Neuron (in vitro differentiated cells): Measurements from ENCODE around the gene OR4X2.
"Not testable (repeated sequence)": the region's sequence is repeated elsewhere in the genome, so short reads cannot be mapped to it uniquely, and the experiment has no call there.

ENCODE experiments used
- H2AFZ ChIP-seq: one replicate; pipeline ENCODE4 v1.6.1; 2013; ENCODE audit warnings: low read depth, mild to moderate bottlenecking, inconsistent platforms, low read length, moderate library complexity
- H3K27me3 ChIP-seq: one replicate; pipeline ENCODE4 v1.6.1; 2013; ENCODE audit warnings: low read length; ENCODE audit not compliant: insufficient read depth
- H3K36me3 ChIP-seq: one replicate; pipeline ENCODE4 v1.6.1; 2013; ENCODE audit warnings: low read length; ENCODE audit not compliant: insufficient read depth
- H3K4me1 ChIP-seq: one replicate; pipeline ENCODE4 v1.6.1; 2013; ENCODE audit warnings: low read length; ENCODE audit not compliant: insufficient read depth
- H3K4me3 ChIP-seq: 2 replicates; pipeline ENCODE4 v1.5.1; 2013; ENCODE audit warnings: mild to moderate bottlenecking, low read length, moderate library complexity
- H3K9me3 ChIP-seq: one replicate; pipeline ENCODE4 v1.6.1; 2013; ENCODE audit warnings: low read length

Gene OR4X2, protein sequence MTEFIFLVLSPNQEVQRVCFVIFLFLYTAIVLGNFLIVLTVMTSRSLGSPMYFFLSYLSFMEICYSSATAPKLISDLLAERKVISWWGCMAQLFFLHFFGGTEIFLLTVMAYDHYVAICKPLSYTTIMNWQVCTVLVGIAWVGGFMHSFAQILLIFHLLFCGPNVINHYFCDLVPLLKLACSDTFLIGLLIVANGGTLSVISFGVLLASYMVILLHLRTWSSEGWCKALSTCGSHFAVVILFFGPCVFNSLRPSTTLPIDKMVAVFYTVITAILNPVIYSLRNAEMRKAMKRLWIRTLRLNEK

DNA sequence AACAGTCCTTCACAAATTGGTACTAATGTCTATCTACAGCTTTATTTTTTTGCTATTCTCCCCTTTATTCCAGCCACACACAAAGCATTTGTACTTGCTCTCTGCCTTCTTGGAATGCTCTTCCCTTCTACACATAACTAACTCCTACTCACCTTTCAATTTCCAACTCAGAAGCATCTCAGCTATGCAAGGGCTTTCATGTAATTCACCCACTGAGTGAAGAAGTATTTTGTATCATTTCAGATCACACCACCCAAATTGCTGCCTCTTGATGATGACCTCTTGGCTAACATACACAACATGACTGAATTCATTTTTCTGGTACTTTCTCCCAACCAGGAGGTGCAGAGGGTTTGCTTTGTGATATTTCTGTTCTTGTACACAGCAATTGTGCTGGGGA, at the start of gene OR4X2:
OR4X2 (plus strand) TSS at position 301 of the 400 bp plus-strand sequence; CDS start at position 301, 0 bp downstream.
- H3K4me3 ChIP-seq, result no peak within 1 kb of the TSS

DNA sequence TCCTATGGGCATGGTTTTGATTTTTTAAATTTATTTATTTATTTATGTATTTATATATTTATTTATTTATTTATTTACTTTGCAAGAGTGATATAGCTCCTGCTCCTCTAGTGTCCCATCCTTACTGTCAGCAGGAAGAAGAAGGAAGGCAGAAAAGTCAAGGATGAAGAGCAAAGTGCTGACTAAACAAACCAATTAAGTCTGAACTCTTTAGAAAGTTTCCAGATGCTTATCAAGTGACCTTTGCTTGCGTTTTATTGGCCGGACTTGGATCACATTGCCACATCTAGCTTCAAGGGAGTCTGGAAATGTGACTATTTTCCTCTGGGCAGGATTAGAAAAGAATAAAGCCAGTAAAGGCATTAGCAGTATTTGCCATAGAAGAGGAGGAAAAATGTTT, 37.0 kb upstream of the OR4X2 start:
- Histone ChIP-seq H3K4me1 (no peaks in the 10 kb centered on the region), H2AFZ (no peak overlapping the region), H3K36me3 (no peaks in the 10 kb centered on the region), H3K4me3 (no peak overlapping the region), H3K27me3 (no peaks in the 10 kb centered on the region), H3K9me3 (no peaks in the 10 kb centered on the region)

More for the DNA sequence above, at the start of gene OR4X2:
- Histone ChIP-seq H3K4me1 (no peaks in the 10 kb centered on the region), H2AFZ (no peak within 1 kb of the TSS), H3K9me3 (no peaks in the 10 kb centered on the region), H3K36me3 (no peaks in the 10 kb centered on the region), H3K27me3 (no peaks in the 10 kb centered on the region)

DNA sequence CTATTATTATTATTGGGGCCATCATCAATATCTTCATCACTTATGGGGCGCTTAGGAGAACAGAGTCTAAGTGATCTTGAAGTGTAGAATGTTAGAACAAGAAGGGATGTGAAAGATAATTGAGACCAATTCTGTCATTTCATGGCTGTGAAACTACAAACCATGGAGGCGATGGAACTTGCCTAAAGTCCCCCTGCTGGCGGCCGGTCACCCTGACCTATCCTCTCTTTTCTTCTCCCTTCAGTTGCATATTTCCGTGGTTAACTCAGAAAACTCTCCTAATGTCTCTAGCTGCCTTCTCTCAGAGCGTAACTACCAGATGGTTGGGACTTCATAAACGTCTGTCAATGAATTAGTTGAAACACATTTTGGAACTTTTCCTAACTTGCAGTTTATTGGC, 34.9 kb upstream of the OR4X2 start:
- no peaks in the 10 kb centered on the region for H3K4me1 ChIP-seq
- no peak overlapping the region for H3K4me3 ChIP-seq
- H3K9me3 ChIP-seq, result no peaks in the 10 kb centered on the region
- H2AFZ ChIP-seq, result no peak overlapping the region
- no peaks in the 10 kb centered on the region for H3K36me3 ChIP-seq
- no peaks in the 10 kb centered on the region for H3K27me3 ChIP-seq

DNA sequence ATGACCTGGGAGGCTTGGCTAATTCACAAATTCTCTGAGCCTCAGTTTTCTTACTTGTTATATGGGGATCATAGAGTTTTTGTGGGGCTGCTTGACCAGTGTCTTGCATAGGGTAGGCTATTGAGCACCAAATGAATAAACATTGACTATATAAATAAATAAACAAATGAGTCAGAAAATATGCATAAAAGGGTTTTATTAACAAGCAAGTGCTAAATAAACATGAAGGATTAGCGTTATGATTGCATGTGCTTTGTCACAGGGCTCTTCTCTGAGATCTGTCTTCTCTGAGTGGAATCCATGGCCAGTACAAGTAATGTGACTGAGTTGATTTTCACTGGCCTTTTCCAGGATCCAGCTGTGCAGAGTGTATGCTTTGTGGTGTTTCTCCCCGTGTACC, 28.4 kb upstream of the OR4X2 start, which contains the start of gene OR4B1:
OR4B1 (plus strand) TSS at position 301 of the 400 bp plus-strand sequence; CDS start at position 301, 0 bp downstream.
- no peaks in the 10 kb centered on the region for H3K9me3 ChIP-seq
- no peaks in the 10 kb centered on the region for H3K27me3 ChIP-seq
- H3K4me1 ChIP-seq, result no peaks in the 10 kb centered on the region
- H3K36me3 ChIP-seq, result no peaks in the 10 kb centered on the region
- H3K4me3 ChIP-seq, result no peak within 1 kb of the TSS
- H2AFZ ChIP-seq, result no peak within 1 kb of the TSS

- Histone ChIP-seq H3K36me3 (no peaks in the 10 kb centered on the region), H3K9me3 (no peaks in the 10 kb centered on the region), H2AFZ (no peak overlapping the region), H3K4me1 (no peaks in the 10 kb centered on the region), H3K27me3 (no peaks in the 10 kb centered on the region), H3K4me3 (no peak overlapping the region)
These were observed 16.1 kb upstream of the OR4X2 start for GRCh38 chr11:48228761-48229160.

DNA sequence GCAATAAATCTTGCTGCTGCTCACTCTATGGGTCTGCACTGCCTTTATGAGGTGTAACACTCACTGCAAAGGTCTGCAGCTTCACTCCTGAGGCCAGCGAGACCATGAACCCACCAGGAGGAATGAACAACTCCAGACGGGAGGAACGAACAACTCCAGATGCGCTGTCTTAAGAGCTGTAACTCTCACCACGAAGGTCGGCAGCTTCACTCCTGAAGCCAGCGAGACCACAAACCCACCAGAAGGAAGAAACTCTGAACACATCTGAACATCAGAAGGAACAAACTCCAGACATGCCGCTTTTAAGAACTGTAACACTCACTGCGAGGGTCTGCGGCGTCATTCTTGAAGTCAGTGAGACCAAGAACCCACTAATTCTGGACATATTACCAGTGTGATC, 14.8 kb upstream of the OR4X2 start:
- H3K4me3 ChIP-seq, H3K9me3 ChIP-seq, H2AFZ ChIP-seq, H3K27me3 ChIP-seq, H3K4me1 ChIP-seq, H3K36me3 ChIP-seq: not testable (repeated sequence)

- Histone ChIP-seq H3K4me3 (no peak overlapping the region), H3K36me3 (no peaks in the 10 kb centered on the region), H2AFZ (no peak overlapping the region), H3K9me3 (no peaks in the 10 kb centered on the region), H3K27me3 (no peaks in the 10 kb centered on the region), H3K4me1 (no peaks in the 10 kb centered on the region)
These were observed 7.2 kb upstream of the OR4X2 start for GRCh38 chr11:48237727-48238126.

GRCh38 chr11:48242501-48242900, 2.4 kb upstream of the OR4X2 start:
- Histone ChIP-seq H3K9me3 (no peaks in the 10 kb centered on the region), H3K36me3 (no peaks in the 10 kb centered on the region), H2AFZ (no peak overlapping the region), H3K4me1 (no peaks in the 10 kb centered on the region), H3K4me3 (no peak overlapping the region), H3K27me3 (no peaks in the 10 kb centered on the region)

- H3K9me3 ChIP-seq, result no peaks in the 10 kb centered on the region
These were observed 4.0 kb downstream of the OR4X2 start for GRCh38 chr11:48248902-48249301.

GRCh38 chr11:48261600-48261999, 16.7 kb downstream of the OR4X2 start:
- Histone ChIP-seq H3K4me1 (no peaks in the 10 kb centered on the region), H2AFZ (no peak overlapping the region), H3K4me3 (no peak overlapping the region), H3K36me3 (no peaks in the 10 kb centered on the region), H3K27me3 (peaks cover 4% of the 10 kb centered on the region), H3K9me3 (no peaks in the 10 kb centered on the region)

More at GRCh38 chr11:48248902-48249301, 4.0 kb downstream of the OR4X2 start:
- H3K4me1 ChIP-seq, result no peaks in the 10 kb centered on the region
- no peak overlapping the region for H2AFZ ChIP-seq
- H3K36me3 ChIP-seq, result no peaks in the 10 kb centered on the region
- no peaks in the 10 kb centered on the region for H3K27me3 ChIP-seq
- no peak overlapping the region for H3K4me3 ChIP-seq

GRCh38 chr11:48263423-48263911, 18.6 kb downstream of the OR4X2 start, which contains the start of gene OR4X1:
Gene OR4X1, plus strand, starts transcription at chr11:48263861. Its CDS starts 0 bp downstream, at chr11:48263861.
- H2AFZ ChIP-seq, result no peak within 1 kb of the TSS
- no peaks in the 10 kb centered on the region for H3K9me3 ChIP-seq
- H3K4me3 ChIP-seq, result no peak within 1 kb of the TSS
- no peaks in the 10 kb centered on the region for H3K4me1 ChIP-seq
- H3K36me3 ChIP-seq, result no peaks in the 10 kb centered on the region
- peaks cover 4% of the 10 kb centered on the region for H3K27me3 ChIP-seq

GRCh38 chr11:48270621-48271020, 25.7 kb downstream of the OR4X2 start:
- Histone ChIP-seq H3K27me3 (no peaks in the 10 kb centered on the region), H3K4me1 (no peaks in the 10 kb centered on the region), H3K9me3 (no peaks in the 10 kb centered on the region), H3K4me3 (no peak overlapping the region), H3K36me3 (no peaks in the 10 kb centered on the region), H2AFZ (no peak overlapping the region)

DNA sequence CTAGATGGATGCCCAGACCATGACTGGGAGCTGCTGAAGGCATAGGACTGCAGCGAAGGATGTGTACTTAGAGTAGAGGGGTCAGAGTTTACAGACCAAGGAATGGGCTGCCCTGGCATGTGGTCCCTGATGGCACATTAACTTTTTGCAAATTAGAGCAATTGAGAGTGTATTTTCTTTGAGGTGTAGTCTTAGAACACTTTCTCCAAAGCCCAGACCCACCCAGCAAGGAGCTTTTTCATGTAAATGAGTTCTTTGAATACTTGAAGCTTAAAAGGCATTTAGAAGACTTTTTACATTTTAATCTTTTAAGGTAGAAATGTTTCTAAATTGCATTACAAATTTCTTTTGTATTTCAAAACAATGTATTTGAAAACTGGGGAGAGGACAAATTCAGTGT, 27.7 kb downstream of the OR4X2 start:
- no peaks in the 10 kb centered on the region for H3K27me3 ChIP-seq
- H3K4me1 ChIP-seq, result no peaks in the 10 kb centered on the region
- no peak overlapping the region for H3K4me3 ChIP-seq
- no peaks in the 10 kb centered on the region for H3K9me3 ChIP-seq
- no peaks in the 10 kb centered on the region for H3K36me3 ChIP-seq
- H2AFZ ChIP-seq, result no peak overlapping the region
